HepG2 (cell line): Measurements from ENCODE around the gene NT5DC1. TPM values are rescaled to one million over a fixed set of nuclear protein-coding genes. Genes with fewer than 3 reads are reported as not detected.

Source experiments
- ATAC-seq: fragments of 200-7000 bp; cut with Tn5 transposase; 3 replicates; pipeline ENCODE4 v1.9.1; 2020; ENCODE audit warnings: mild to moderate bottlenecking, moderate library complexity
- BruUV-seq: library from RNA; stranded (reverse); fragments of 400-500 nt; replicated peaks from 2 replicates; lab custom pipeline; 2021; lab: Mats Ljungman, UMichigan
- CTCF ChIA-PET: fragments of 300-600 bp; formaldehyde crosslinking; extraction: SDS; loops from one replicate; lab custom pipeline; 2021; ENCODE audit warnings: low total read pairs, inconsistent platforms, low intra/inter-chr PET ratio; lab: Yijun Ruan, JAX
- POLR2A ChIA-PET: fragments of 350-600 bp; sonication (Branson Sonifier 250); formaldehyde crosslinking; loops from one replicate; lab custom pipeline; 2020; ENCODE audit warnings: antibody characterized with exemption, inconsistent platforms; lab: Yijun Ruan, JAX
- DNase-seq: peaks from one replicate; pipeline ENCODE4 v3.0.0-alpha.2; 2015; ENCODE audit warnings: low spot score
- FAIRE-seq: peaks from 3 replicates; lab custom pipeline; 2011; peaks lifted over from hg19 to GRCh38; lab: Jason Lieb, UNC
- H2AFZ ChIP-seq: one replicate; pipeline ENCODE4 v1.6.1; 2011; ENCODE audit warnings: low read length, inconsistent platforms
- H3K27ac ChIP-seq: fragments of 300-600 bp; 3 replicates; pipeline ENCODE4 v1.8.0; 2011; ENCODE audit warnings: mixed run types, mild to moderate bottlenecking, mixed read lengths, low read length, inconsistent platforms; ENCODE audit not compliant: insufficient read depth; ENCODE audit errors: extremely low read length
- H3K27me3 ChIP-seq, 2 experiments: fragments of 200-600 bp in 1 of 2; 2 replicates in 1 of 2; 3 replicates in 1 of 2; pipeline versions ENCODE4 v1.6.0 to v1.8.0; 2011; ENCODE audit warnings: low read length in 2 of 2, mild to moderate bottlenecking in 2 of 2, moderate library complexity in 2 of 2, inconsistent platforms in 1 of 2; ENCODE audit not compliant: insufficient read depth in 2 of 2, control insufficient read depth in 1 of 2
- H3K36me3 ChIP-seq, 2 experiments: fragments of 200-600 bp in 1 of 2; replicated peaks in 1 of 2; 2 replicates in 1 of 2; 3 replicates in 1 of 2; pipeline versions ENCODE4 v1.5.1 to v1.8.0; 2011; ENCODE audit warnings: low read length in 2 of 2, inconsistent platforms in 1 of 2; ENCODE audit not compliant: insufficient read depth in 2 of 2, control insufficient read depth in 1 of 2
- H3K4me1 ChIP-seq: 2 replicates; pipeline ENCODE4 v1.5.1; 2012; ENCODE audit warnings: low read length, inconsistent platforms; ENCODE audit not compliant: insufficient read depth
- H3K4me2 ChIP-seq: 2 replicates; pipeline ENCODE4 v1.6.0; 2011; ENCODE audit warnings: low read depth, low read length, inconsistent platforms
- H3K4me3 ChIP-seq, 3 experiments: fragments of 200-600 bp in 1 of 3; sonication (generic), shearing (Covaris generic) in 1 of 3; replicated peaks in 1 of 3; 2 replicates each; pipeline ENCODE4 v1.5.1; 2011 to 2016; ENCODE audit warnings: low read length in 3 of 3, inconsistent platforms in 2 of 3, low read depth in 2 of 3, mild to moderate bottlenecking in 2 of 3, control low read depth in 1 of 3, mixed read lengths in 1 of 3; ENCODE audit not compliant: insufficient read depth in 1 of 3
- H3K79me2 ChIP-seq: one replicate; pipeline ENCODE4 v1.6.1; 2011; ENCODE audit warnings: low read length, inconsistent platforms; ENCODE audit not compliant: insufficient read depth
- H3K9ac ChIP-seq: 2 replicates; pipeline ENCODE4 v1.6.0; 2011; ENCODE audit warnings: mild to moderate bottlenecking, low read depth, low read length, inconsistent platforms; ENCODE audit not compliant: insufficient read depth
- H3K9me3 ChIP-seq: 2 replicates; pipeline ENCODE4 v1.5.1; 2012; ENCODE audit warnings: mild to moderate bottlenecking, low read length
- H4K20me1 ChIP-seq: 2 replicates; pipeline ENCODE4 v1.6.0; 2011; ENCODE audit warnings: inconsistent platforms, mild to moderate bottlenecking, low read length, moderate library complexity; ENCODE audit not compliant: insufficient read depth
- ARID5B ChIP-seq: IDR thresholded peaks from 2 replicates; pipeline ENCODE4 v1.4.0; 2020; ENCODE audit warnings: mild to moderate bottlenecking, missing genetic modification reagents
- CBFB ChIP-seq: sonication (generic); formaldehyde crosslinking; IDR thresholded peaks from 2 replicates; pipeline ENCODE4 v1.4.0; 2020; ENCODE audit warnings: missing genetic modification reagents
- CENPT ChIP-seq: sonication (generic); formaldehyde crosslinking; IDR thresholded peaks from 2 replicates; pipeline ENCODE4 v1.8.0; 2022; ENCODE audit warnings: low read depth, mild to moderate bottlenecking, moderate library complexity, missing genetic modification reagents
- FOXP1 ChIP-seq, 2 experiments: fragments of 450-650 bp in 1 of 2; IDR thresholded peaks; 2 replicates each; pipeline ENCODE4 v1.6.1; 2017 to 2018; ENCODE audit warnings: antibody characterized with exemption in 1 of 2
- HNF4A ChIP-seq: sonication (generic); formaldehyde crosslinking; IDR thresholded peaks from 2 replicates; pipeline ENCODE4 v1.4.0; 2020; ENCODE audit warnings: missing genetic modification reagents
- SOX13 ChIP-seq, 3 experiments: fragments of 450-650 bp in 1 of 3; sonication (generic) in 1 of 3; formaldehyde crosslinking in 1 of 3; IDR thresholded peaks in 2 of 3; conservative IDR thresholded peaks in 1 of 3; 2 replicates each; pipeline versions ENCODE4 v1.5.0 to v1.6.1; 2016 to 2020; ENCODE audit warnings: antibody characterized with exemption in 1 of 3, mild to moderate bottlenecking in 1 of 3, missing compliant biosample characterization in 1 of 3, missing genetic modification reagents in 1 of 3, moderate library complexity in 1 of 3
- SOX5 ChIP-seq: IDR thresholded peaks from 2 replicates; pipeline ENCODE4 v1.6.1; 2016; ENCODE audit warnings: borderline replicate concordance
- WGBS: methylation state at CpG from one replicate; pipeline ENCODE4 v1.1.6; 2017; ENCODE audit warnings: low lambda C conversion rate; 5-methylcytosine and 5-hydroxymethylcytosine counted together
- in situ Hi-C: cut with HindIII; loops from 2 replicates; pipeline ENCODE4 v1.10.0; 2017; ENCODE audit warnings: low pct_unique_long_range_greater_than_20kb; ENCODE audit not compliant: extremely low pct_ligation_motif_present
- intact Hi-C: fragments of 100-400 bp; cut with micrococcal nuclease; formaldehyde crosslinking; loops from one replicate; pipeline ENCODE4 v1.10.0; 2022; ENCODE audit not compliant: unreplicated experiment
- polyA plus RNA-seq, 8 experiments: library from polyadenylated mRNA; depleted of rRNA in 3 of 8; stranded (reverse) in 7 of 8; unstranded in 1 of 8; fragments of >200 nt; fragmentation: Illumina TruSeq in 4 of 8; extraction: Trizol in 4 of 8; gene quantifications; 2 replicates each; pipeline versions ENCODE4 v1.2.1 to v1.2.3, GENCODE V29; 2011 to 2016; ENCODE audit warnings: low read depth in 4 of 8, missing spikeins in 1 of 8, mixed read lengths in 1 of 8; ENCODE audit not compliant: insufficient read depth in 1 of 8
- total RNA-seq, 5 experiments: library from RNA; depleted of rRNA; stranded (reverse); fragments of >200 nt; fragmentation: Illumina TruSeq; extraction: Trizol; gene quantifications; 2 replicates each; pipeline ENCODE4 v1.2.3, GENCODE V29; 2016; ENCODE audit warnings: low read depth in 1 of 5

Gene NT5DC1
- total and polyA plus RNA-seq, 2 of the 13 experiments (the other 11 are each of a cell fraction or from before 2014, with no cell fraction given) = 27.0 to 56.1 TPM

- Histone ChIP-seq H3K4me3 (no peak overlapping the region), H3K4me1 (peaks cover 20% of the 10 kb centered on the region), H3K27ac (no peak overlapping the region), H4K20me1 (no peaks in the 10 kb centered on the region), H3K79me2 (no peaks in the 10 kb centered on the region), H3K9me3 (no peaks in the 10 kb centered on the region), H3K36me3 (no peaks in the 10 kb centered on the region), H3K4me2 (no peak overlapping the region), H3K27me3 (no peaks in the 10 kb centered on the region), H3K9ac (no peak overlapping the region), H2AFZ (no peak overlapping the region)
- ATAC-seq (no peak), FAIRE-seq (no peak), DNase-seq (no peak)
- in situ Hi-C loops = no loop called here
- intact Hi-C loops = no loop called here
- POLR2A ChIA-PET = no interaction called here
- CTCF ChIA-PET = no interaction called here
- BruUV-seq = no TSS peak
- no peak for TF ChIP-seq SOX13 (IDR thresholded peaks at IDR 0.05)
- peak in 1 of 2 experiments; percentile 32; a peak in 1 of 4 replicates for TF ChIP-seq SOX13 (CRISPR knock-in tag; conservative IDR thresholded peaks at IDR 0.05 in 1 of 2, IDR thresholded peaks at IDR 0.05 in 1 of 2)
- TF ChIP-seq FOXP1 (IDR thresholded peaks at IDR 0.05) = no peak
- 0 out of 2 replicates have a peak, but pooled peaks have one; percentile 24 for TF ChIP-seq FOXP1 (CRISPR knock-in tag; IDR thresholded peaks at IDR 0.05)
- TF ChIP-seq CENPT (CRISPR knock-in tag) = no peak
- TF ChIP-seq SOX5 (CRISPR knock-in tag) = 0 out of 2 replicates have a peak, but pooled peaks have one; percentile 29
- 0 out of 2 replicates have a peak, but pooled peaks have one; percentile 25 for TF ChIP-seq ARID5B (CRISPR knock-in tag)
- peak; percentile 24; the same call in 1 of the 2 replicates for TF ChIP-seq HNF4A (CRISPR knock-in tag)
- TF ChIP-seq CBFB (CRISPR knock-in tag) = no peak
- 72% methylated on average over 5 of the region's 5 CpGs for WGBS
Measured at GRCh38 chr6:116083052-116083451, 17.6 kb upstream of the NT5DC1 start.
